ENCODE data around the gene NR1H4. TPM values are rescaled to one million over a fixed set of nuclear protein-coding genes. Genes with fewer than 3 reads are reported as not detected.

The NR1H4 gene
- total and polyA plus RNA-seq, 2 of the 8 experiments (the other 6 are each of a cell fraction or from before 2014, with no cell fraction given): not detected

GRCh38 chr12:100572184-100572583 lies 98.5 kb downstream of the NR1H4 start:
- Histone ChIP-seq H3K4me3 (ENCODE audit: extremely low read depth in 1 of 4, insufficient read depth in 2 of 4, low read depth in 3 of 4, low read length in 4 of 4) (no peak overlapping the region), H2AK5ac (ENCODE audit: low read depth, low read length) (no peak overlapping the region), H3K9me3 (ENCODE audit: insufficient read depth in 2 of 2, low read depth in 1 of 2, low read length in 1 of 2) (no peaks in the 10 kb centered on the region), H2BK20ac (ENCODE audit: low read length) (no peak overlapping the region), H3K27me3 (replicated peaks in 1 of 4; ENCODE audit: control insufficient read depth in 3 of 4, extremely low read depth in 1 of 4, insufficient read depth in 3 of 4, low read length in 3 of 4) (peaks cover 0 to 10% (median 6%) of the 10 kb centered on the region in 4 experiments; a peak in 4 of 7 replicates), H3K4me1 (replicated peaks in 1 of 4; ENCODE audit: control insufficient read depth in 3 of 4, insufficient read depth in 4 of 4, low read length in 3 of 4) (peaks cover 0 to 3% (median 3%) of the 10 kb centered on the region in 4 experiments; a peak in 3 of 7 replicates), H3K18ac (ENCODE audit: extremely low read depth, low read length) (no peak overlapping the region), H3K56ac (replicated peaks; ENCODE audit: insufficient read length, low read depth, low read length) (no peak overlapping the region), H3K4me2 (ENCODE audit: insufficient read depth in 1 of 2, low read depth in 2 of 2, low read length in 2 of 2) (no peak overlapping the region; a peak in 1 of 4 replicates), H2AFZ (ENCODE audit: low read length) (no peak overlapping the region), H2BK15ac (ENCODE audit: low read length) (no peak overlapping the region), H3K9ac (replicated peaks in 1 of 4; ENCODE audit: extremely low read depth in 1 of 4, low read depth in 3 of 4, low read length in 3 of 4) (no peak overlapping the region), H3K36me3 (ENCODE audit: control insufficient read depth in 2 of 4, insufficient read depth in 4 of 4, low read length in 3 of 4) (no peaks in the 10 kb centered on the region), H4K5ac (ENCODE audit: insufficient read length, low read depth, low read length) (no peak overlapping the region), H3K4ac (replicated peaks; ENCODE audit: insufficient read length, low read depth, low read length) (no peak overlapping the region), H2BK12ac (ENCODE audit: low read depth, low read length) (no peak overlapping the region), H4K8ac (ENCODE audit: extremely low read depth, insufficient read depth, low read length) (no peak overlapping the region), H3K79me1 (ENCODE audit: low read depth, low read length) (no peaks in the 10 kb centered on the region), H3K79me2 (ENCODE audit: control insufficient read depth in 1 of 2, insufficient read depth in 2 of 2, low read length in 2 of 2) (peaks cover 0 to 12% of the 10 kb centered on the region in 2 experiments; a peak in 1 of 4 replicates), H4K91ac (replicated peaks; ENCODE audit: insufficient read length, low read length) (no peak overlapping the region), H3K27ac (ENCODE audit: low read depth, low read length) (no peak overlapping the region), H2BK120ac (replicated peaks; ENCODE audit: low read depth, low read length) (no peak overlapping the region), H4K20me1 (replicated peaks in 1 of 2; ENCODE audit: control insufficient read depth in 1 of 2, insufficient read depth in 2 of 2, low read length in 2 of 2) (no peaks in the 10 kb centered on the region), H3K14ac (ENCODE audit: insufficient read length) (no peak overlapping the region), H2BK5ac (ENCODE audit: low read depth, low read length) (no peak overlapping the region), H3K23ac (ENCODE audit: insufficient read length) (no peak overlapping the region), H3K23me2 (ENCODE audit: low read depth, low read length) (peaks cover 12% of the 10 kb centered on the region)
- ChIA-PET POLR2A (ENCODE audit: partially characterized antibody) (no interaction called here), CTCF (ENCODE audit: partially characterized antibody) (interaction anchor here (1.2 to 2.3 kb wide), 2 partner anchors 17 to 79 kb away, joined by 3 to 8 read pairs; no protein-coding TSS in a partner anchor)
- FAIRE-seq (no peak), DNase-seq (ENCODE audit: low read depth in 1 of 2, low spot score in 2 of 2) (no peak)
- no peak for TF ChIP-seq CHD2 (IDR thresholded peaks at IDR 0.05; ENCODE audit: low read length)
- WGBS, 2 experiments (ENCODE audit: extremely low coverage in 1 of 2, insufficient coverage in 1 of 2, insufficient read length in 1 of 2, insufficient replicate concordance in 2 of 2, low coverage in 1 of 2, low lambda C conversion rate in 2 of 2, missing lambda C conversion rate in 1 of 2): 93% methylated on average over 3 of the region's 3 CpGs; no CpG with 5 or more reads in 1 of the 2 experiments

Data from H1 (cell line).